Skeletal muscle tissue (tissue), 4 donors: Measurements from ENCODE around the gene NOX1. TPM values are rescaled to one million over a fixed set of nuclear protein-coding genes. Genes with fewer than 3 reads are reported as not detected.
"Not testable (repeated sequence)": the region's sequence is repeated elsewhere in the genome, so short reads cannot be mapped to it uniquely, and the experiment has no call there.

Experiments
- H3K27ac ChIP-seq: one replicate; pipeline ENCODE4 v1.7.0; 2013; ENCODE audit warnings: mild to moderate bottlenecking, low read depth, low read length, inconsistent platforms
- H3K27me3 ChIP-seq, 3 donors: one replicate each; pipeline ENCODE4 v1.7.0; 2013; ENCODE audit warnings: low read length in 3 of 3; ENCODE audit not compliant: control insufficient read depth in 3 of 3, insufficient read depth in 3 of 3
- H3K36me3 ChIP-seq, 3 donors: one replicate each; pipeline ENCODE4 v1.7.0; 2013; ENCODE audit warnings: low read length in 3 of 3; ENCODE audit not compliant: control insufficient read depth in 3 of 3, insufficient read depth in 3 of 3
- H3K4me1 ChIP-seq, 3 donors: one replicate each; pipeline ENCODE4 v1.7.0; 2013; ENCODE audit warnings: low read length in 3 of 3, mild to moderate bottlenecking in 3 of 3; ENCODE audit not compliant: control insufficient read depth in 3 of 3, insufficient read depth in 3 of 3
- H3K4me3 ChIP-seq, 3 donors: one replicate each; pipeline ENCODE4 v1.7.0; 2013; ENCODE audit warnings: low read length in 3 of 3
- H3K9ac ChIP-seq, 3 donors: one replicate each; pipeline ENCODE4 v1.7.0; 2013; ENCODE audit warnings: low read length in 3 of 3, mild to moderate bottlenecking in 3 of 3, moderate library complexity in 2 of 3, low read depth in 1 of 3
- H3K9me3 ChIP-seq, 3 donors: one replicate each; pipeline ENCODE4 v1.7.0; 2013; ENCODE audit warnings: low read length in 3 of 3; ENCODE audit not compliant: control insufficient read depth in 3 of 3
- total RNA-seq: library from RNA; depleted of rRNA; stranded (reverse); fragments of >200 nt; gene quantifications from one replicate; pipeline ENCODE4 v1.2.3, GENCODE V29; 2014
- donor health status: Osteomylitis.

NOX1 gene
- total RNA-seq, 1 donor from 2014 or later = not detected

DNA sequence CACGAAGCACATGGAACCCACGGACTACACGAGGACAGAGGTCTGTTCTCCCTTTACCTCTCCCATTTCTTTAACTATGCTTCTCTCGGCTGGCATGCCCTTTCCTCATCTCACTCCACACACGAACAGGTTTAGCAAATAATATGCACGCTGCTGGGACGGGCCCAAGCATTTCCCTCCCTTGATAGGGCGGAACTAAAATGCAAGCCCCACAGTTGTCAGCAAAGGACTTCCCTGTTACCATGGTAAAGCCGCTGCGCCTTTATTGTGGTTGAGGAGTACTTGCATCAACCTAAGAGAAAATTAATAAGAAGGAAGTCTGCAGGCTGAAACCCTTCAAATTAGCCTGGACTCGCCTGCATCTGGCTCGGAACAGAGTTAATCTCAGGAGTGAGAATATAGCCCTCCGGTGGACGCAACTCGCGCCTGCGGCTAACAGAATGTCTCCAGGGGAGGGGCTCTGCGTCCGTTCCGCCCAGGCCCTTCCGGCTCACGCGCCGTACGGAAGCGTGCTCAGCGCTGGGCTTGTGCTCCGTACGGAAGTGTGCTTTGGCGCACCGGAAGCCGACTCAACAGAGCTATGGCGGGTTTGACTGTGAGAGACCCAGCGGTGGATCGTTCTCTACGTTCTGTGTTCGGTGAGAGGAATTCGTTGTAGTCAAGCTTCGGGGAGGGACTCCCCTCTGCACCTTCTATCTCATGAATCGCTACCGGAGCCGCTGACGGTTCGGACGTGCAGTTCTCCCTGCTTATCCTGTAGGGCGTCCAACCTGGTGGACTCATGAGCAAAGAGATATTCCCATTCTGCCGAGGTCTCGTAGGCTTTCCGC is 54.1 kb downstream of the NOX1 start, which contains the start of gene CSTF2:
TSS of gene CSTF2 (plus strand) at position 555 of the 830 bp plus-strand sequence. CDS start at position 581, 26 bp downstream.
- peak within 1 kb of the TSS; percentile 65 to 82 (median 71) for H3K9ac ChIP-seq
- no peaks in the 10 kb centered on the region for H3K27me3 ChIP-seq

GRCh38 chrX:100819534-100819836 is 54.7 kb downstream of the NOX1 start:
- Histone ChIP-seq H3K36me3 (peaks cover 8 to 17% (median 9%) of the 10 kb centered on the region in 3 donors), H3K9me3 (no peaks in the 10 kb centered on the region), H3K4me3 (peak overlapping the region; percentile 85 to 96 (median 90)), H3K4me1 (peaks cover 0 to 2% (median 0%) of the 10 kb centered on the region in 3 donors), H3K9ac (peak overlapping the region; percentile 16 to 82 (median 65)), H3K27me3 (no peaks in the 10 kb centered on the region), H3K27ac (no peak overlapping the region)

More for the DNA sequence above, 54.1 kb downstream of the NOX1 start, which contains the start of gene CSTF2:
- H3K9me3 ChIP-seq = no peaks in the 10 kb centered on the region
- H3K36me3 ChIP-seq = peaks cover 8 to 17% (median 9%) of the 10 kb centered on the region in 3 donors
- peaks cover 0 to 2% (median 0%) of the 10 kb centered on the region in 3 donors for H3K4me1 ChIP-seq
- H3K4me3 ChIP-seq = peak within 1 kb of the TSS; percentile 85 to 96 (median 90)
- H3K27ac ChIP-seq = peak within 1 kb of the TSS; percentile 16

GRCh38 chrX:100817340-100817739 is 56.8 kb downstream of the NOX1 start:
- Histone ChIP-seq H3K27ac (no peak overlapping the region), H3K36me3 (peaks cover 0 to 4% (median 3%) of the 10 kb centered on the region in 3 donors), H3K4me3 (no peak overlapping the region), H3K9ac (no peak overlapping the region), H3K9me3 (no peaks in the 10 kb centered on the region), H3K4me1 (peaks cover 0 to 2% (median 0%) of the 10 kb centered on the region in 3 donors), H3K27me3 (no peaks in the 10 kb centered on the region)

- Histone ChIP-seq H3K36me3 (no peaks in the 10 kb centered on the region), H3K27me3 (no peaks in the 10 kb centered on the region), H3K9ac (no peak overlapping the region), H3K9me3 (no peaks in the 10 kb centered on the region), H3K27ac (no peak overlapping the region), H3K4me3 (no peak overlapping the region), H3K4me1 (no peaks in the 10 kb centered on the region)
These were observed 61.7 kb downstream of the NOX1 start for GRCh38 chrX:100812216-100813158.

GRCh38 chrX:100808265-100808664 is 65.9 kb downstream of the NOX1 start:
- not testable (repeated sequence) for H3K4me3 ChIP-seq, H3K9me3 ChIP-seq, H3K9ac ChIP-seq, H3K27ac ChIP-seq, H3K27me3 ChIP-seq, H3K36me3 ChIP-seq, H3K4me1 ChIP-seq

DNA sequence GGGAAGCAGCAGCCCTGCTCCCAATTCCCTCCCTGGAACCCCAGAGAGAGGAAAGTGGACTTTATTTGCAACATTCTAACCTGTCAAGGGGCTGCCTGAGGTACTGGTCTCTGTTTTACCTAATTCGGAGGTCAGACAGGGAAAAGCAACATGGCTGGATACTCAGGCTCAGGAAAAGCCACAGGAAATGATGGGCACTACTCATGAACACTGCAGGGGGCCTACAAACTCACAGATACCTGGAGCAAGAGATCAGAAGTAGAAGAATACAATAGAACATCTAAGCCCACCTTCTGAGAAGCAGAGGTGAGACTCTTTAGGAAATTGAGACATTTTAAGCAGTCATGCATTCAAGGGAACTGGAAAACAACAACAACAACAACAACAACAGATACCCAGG is 69.4 kb downstream of the NOX1 start:
- no peaks in the 10 kb centered on the region for H3K4me1 ChIP-seq
- no peaks in the 10 kb centered on the region for H3K9me3 ChIP-seq
- H3K27ac ChIP-seq = no peak overlapping the region
- H3K4me3 ChIP-seq = no peak overlapping the region
- no peaks in the 10 kb centered on the region for H3K36me3 ChIP-seq
- H3K27me3 ChIP-seq = no peaks in the 10 kb centered on the region
- H3K9ac ChIP-seq = no peak overlapping the region

DNA sequence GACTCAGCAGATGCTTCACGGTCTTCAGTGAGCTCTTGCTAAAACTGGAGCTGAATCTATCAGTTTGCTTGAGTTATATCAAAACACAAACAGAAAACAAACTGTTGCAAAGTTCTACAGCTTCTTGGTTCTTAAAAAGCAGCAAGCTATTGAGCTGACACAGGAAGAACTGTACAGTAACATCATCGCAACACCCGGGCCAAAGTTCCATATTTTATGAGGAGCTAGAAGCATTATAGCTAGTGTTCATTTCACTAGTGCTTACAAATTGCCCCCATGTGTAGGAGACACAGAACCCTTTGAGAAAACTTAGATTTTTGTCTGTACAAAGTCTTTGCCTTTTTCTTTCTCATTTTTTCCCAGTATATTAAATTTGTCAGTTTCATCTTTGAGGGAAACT is 71.3 kb downstream of the NOX1 start:
- no peak overlapping the region for H3K27ac ChIP-seq
- no peaks in the 10 kb centered on the region for H3K36me3 ChIP-seq
- H3K27me3 ChIP-seq = no peaks in the 10 kb centered on the region
- H3K9me3 ChIP-seq = no peaks in the 10 kb centered on the region
- H3K4me3 ChIP-seq = no peak overlapping the region
- H3K4me1 ChIP-seq = no peaks in the 10 kb centered on the region
- H3K9ac ChIP-seq = no peak overlapping the region

- Histone ChIP-seq H3K36me3 (no peaks in the 10 kb centered on the region), H3K27me3 (no peaks in the 10 kb centered on the region), H3K4me3 (no peak overlapping the region), H3K9me3 (no peaks in the 10 kb centered on the region), H3K27ac (no peak overlapping the region), H3K4me1 (no peaks in the 10 kb centered on the region), H3K9ac (no peak overlapping the region)
These were observed 75.5 kb downstream of the NOX1 start for GRCh38 chrX:100798484-100799214.

- Histone ChIP-seq H3K27ac (no peak overlapping the region), H3K9ac (no peak overlapping the region), H3K9me3 (no peaks in the 10 kb centered on the region), H3K27me3 (no peaks in the 10 kb centered on the region), H3K4me3 (no peak overlapping the region), H3K36me3 (no peaks in the 10 kb centered on the region), H3K4me1 (no peaks in the 10 kb centered on the region)
These were observed 76.8 kb downstream of the NOX1 start for GRCh38 chrX:100797359-100797758.
